GM12878 (cell line): ENCODE data around the gene JTB. TPM values are rescaled to one million over a fixed set of nuclear protein-coding genes. Genes with fewer than 3 reads are reported as not detected.

ENCODE experiments used
- CHD1 ChIP-seq: IDR thresholded peaks from 2 replicates; pipeline ENCODE4 v1.6.1; 2012; ENCODE audit warnings: low read depth, low read length, improper control_type of control experiment
- FOXM1 ChIP-seq: IDR thresholded peaks from 2 replicates; pipeline ENCODE4 v1.6.1; 2012; ENCODE audit warnings: low read depth, mild to moderate bottlenecking, inconsistent platforms, low read length, moderate library complexity
- KLF5 ChIP-seq: fragments of 450-650 bp; IDR thresholded peaks from 2 replicates; pipeline ENCODE4 v1.6.1; 2014; ENCODE audit warnings: mild to moderate bottlenecking; ENCODE audit not compliant: partially characterized antibody
- NFYB ChIP-seq: IDR thresholded peaks from 2 replicates; pipeline ENCODE4 v1.6.1; 2011; ENCODE audit warnings: low read depth, mild to moderate bottlenecking, low read length, improper control_type of control experiment, moderate library complexity; ENCODE audit not compliant: insufficient read depth
- PML ChIP-seq: IDR thresholded peaks from 2 replicates; pipeline ENCODE4 v1.6.1; 2012; ENCODE audit warnings: low read length, inconsistent platforms
- POLR2A ChIP-seq: IDR thresholded peaks from 2 replicates; pipeline ENCODE4 v1.6.1; 2011; ENCODE audit warnings: low read depth, mild to moderate bottlenecking, low read length
- RAD51 ChIP-seq: fragments of 450-650 bp; IDR thresholded peaks from 2 replicates; pipeline ENCODE4 v1.6.1; 2016; ENCODE audit warnings: moderate library complexity, mild to moderate bottlenecking, inconsistent platforms
- SIN3A ChIP-seq: IDR thresholded peaks from 2 replicates; pipeline ENCODE4 v1.6.1; 2012; ENCODE audit warnings: low read depth, low read length, improper control_type of control experiment
- STAT1 ChIP-seq: fragments of 450-650 bp; conservative IDR thresholded peaks from 2 replicates; pipeline ENCODE4 v1.6.1; 2014; ENCODE audit warnings: antibody characterized with exemption, mild to moderate bottlenecking
- SUPT20H ChIP-seq: IDR thresholded peaks from 2 replicates; pipeline ENCODE4 v1.6.1; 2011; ENCODE audit warnings: low read depth, mild to moderate bottlenecking, low read length, moderate library complexity, borderline replicate concordance; ENCODE audit not compliant: control insufficient read depth
- YBX1 ChIP-seq: fragments of 450-650 bp; IDR thresholded peaks from 2 replicates; pipeline ENCODE4 v1.6.1; 2016; ENCODE audit warnings: antibody characterized with exemption
- ZNF207 ChIP-seq: fragments of 450-650 bp; IDR thresholded peaks from 2 replicates; pipeline ENCODE4 v1.6.1; 2014; ENCODE audit warnings: antibody characterized with exemption, mild to moderate bottlenecking, borderline replicate concordance
- ZNF274 ChIP-seq: IDR thresholded peaks from one replicate; pipeline ENCODE4 v1.8.0; 2011; ENCODE audit not compliant: insufficient read length, insufficient read depth
- ZSCAN29 ChIP-seq: fragments of 450-650 bp; IDR thresholded peaks from 2 replicates; pipeline ENCODE4 v1.6.1; 2017; ENCODE audit warnings: mild to moderate bottlenecking, moderate library complexity
- polyA plus RNA-seq, 11 experiments: library from polyadenylated mRNA; depleted of rRNA in 4 of 11; unstranded in 6 of 11; stranded (reverse) in 5 of 11; fragments of >200 nt; fragmentation: Nextera tagmentation in 4 of 11; fragmentation: Illumina TruSeq in 1 of 11; extraction: Ambion mirVana in 4 of 11; extraction: Trizol in 1 of 11; gene quantifications; 1 replicate in 1 of 11; 2 replicates in 10 of 11; pipeline versions ENCODE4 v1.2.1 to v1.2.3, GENCODE V29; 2011 to 2016; ENCODE audit warnings: inconsistent platforms in 2 of 11, missing spikeins in 2 of 11, low read depth in 1 of 11
- total RNA-seq, 4 experiments: library from RNA; depleted of rRNA in 3 of 4; stranded (reverse); fragments of >200 nt in 3 of 4; fragmentation: Illumina TruSeq in 1 of 4; extraction: Trizol in 1 of 4; gene quantifications; 2 replicates each; pipeline versions ENCODE4 v1.2.1 to v1.2.3, GENCODE V29; 2013 to 2021
- TF ChIP-seq, protein P1 (sequence below): fragments of 450-650 bp; IDR thresholded peaks from 2 replicates; pipeline ENCODE4 v1.6.1; 2018; ENCODE audit warnings: mild to moderate bottlenecking, low read depth, moderate library complexity; ENCODE audit not compliant: partially characterized antibody
- TF ChIP-seq, protein P2 (sequence below): IDR thresholded peaks from 2 replicates; pipeline ENCODE4 v1.6.1; 2012; ENCODE audit warnings: low read depth, low read length, improper control_type of control experiment
- TF ChIP-seq, protein P3 (sequence below): fragments of 450-650 bp; IDR thresholded peaks from 2 replicates; pipeline ENCODE4 v1.6.1; 2017; ENCODE audit warnings: low read depth, mild to moderate bottlenecking, moderate library complexity
- TF ChIP-seq, protein P4 (sequence below): fragments of 450-650 bp; formaldehyde crosslinking; IDR thresholded peaks from 2 replicates; pipeline ENCODE4 v1.4.0; 2020; ENCODE audit warnings: mild to moderate bottlenecking, moderate library complexity
- TF ChIP-seq, protein P5 (sequence below): fragments of 450-650 bp; IDR thresholded peaks from 2 replicates; pipeline ENCODE4 v1.6.1; 2016; ENCODE audit warnings: mild to moderate bottlenecking

The JTB gene
- total and polyA plus RNA-seq, 10 of the 15 experiments (the other 5 are each of a cell fraction or from before 2014, with no cell fraction given), result 25.0 to 298 (median 155) TPM

DNA sequence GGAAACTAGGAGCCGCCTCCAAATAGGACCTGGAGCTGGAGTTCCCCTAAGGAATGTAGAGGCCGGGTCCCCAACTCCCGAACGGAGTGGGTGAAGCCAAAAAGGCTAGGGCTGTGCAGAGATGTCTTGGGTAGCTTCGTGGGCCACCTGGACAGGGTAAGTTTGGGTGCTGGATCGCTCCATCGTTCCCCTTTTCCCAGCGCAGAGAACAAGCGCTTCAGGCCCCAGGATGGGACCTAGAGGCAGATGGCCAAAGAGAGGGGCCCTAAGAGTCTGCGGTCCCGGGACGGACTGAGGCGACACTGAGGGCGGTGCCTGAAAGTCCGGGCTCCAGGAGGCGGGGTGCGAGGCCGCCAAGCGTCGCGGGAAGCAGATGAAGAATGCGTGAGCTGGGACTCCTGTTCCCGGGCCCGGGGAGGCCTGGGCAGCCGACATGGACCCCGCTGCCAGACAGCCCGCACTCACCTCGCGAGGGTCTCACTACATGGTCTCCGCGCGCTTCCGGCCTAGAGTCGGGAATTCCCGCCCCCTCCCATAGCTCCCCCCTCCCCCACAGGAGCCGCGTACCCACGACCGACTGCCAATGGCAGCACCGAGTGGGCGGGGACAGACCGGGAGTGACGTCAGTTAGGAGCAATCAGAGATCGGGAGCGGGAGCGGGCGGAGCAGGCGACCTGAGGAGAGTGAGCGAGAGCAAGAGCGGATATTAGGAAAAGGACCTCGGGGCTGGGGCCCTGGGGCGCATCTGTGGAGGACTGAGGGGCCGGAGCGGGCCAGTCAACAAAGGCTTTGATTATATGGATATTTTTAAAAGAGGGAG lies 14.2 kb downstream of the JTB start, which contains the start of gene SLC39A1 (continued):
- TF ChIP-seq, protein P1, sequence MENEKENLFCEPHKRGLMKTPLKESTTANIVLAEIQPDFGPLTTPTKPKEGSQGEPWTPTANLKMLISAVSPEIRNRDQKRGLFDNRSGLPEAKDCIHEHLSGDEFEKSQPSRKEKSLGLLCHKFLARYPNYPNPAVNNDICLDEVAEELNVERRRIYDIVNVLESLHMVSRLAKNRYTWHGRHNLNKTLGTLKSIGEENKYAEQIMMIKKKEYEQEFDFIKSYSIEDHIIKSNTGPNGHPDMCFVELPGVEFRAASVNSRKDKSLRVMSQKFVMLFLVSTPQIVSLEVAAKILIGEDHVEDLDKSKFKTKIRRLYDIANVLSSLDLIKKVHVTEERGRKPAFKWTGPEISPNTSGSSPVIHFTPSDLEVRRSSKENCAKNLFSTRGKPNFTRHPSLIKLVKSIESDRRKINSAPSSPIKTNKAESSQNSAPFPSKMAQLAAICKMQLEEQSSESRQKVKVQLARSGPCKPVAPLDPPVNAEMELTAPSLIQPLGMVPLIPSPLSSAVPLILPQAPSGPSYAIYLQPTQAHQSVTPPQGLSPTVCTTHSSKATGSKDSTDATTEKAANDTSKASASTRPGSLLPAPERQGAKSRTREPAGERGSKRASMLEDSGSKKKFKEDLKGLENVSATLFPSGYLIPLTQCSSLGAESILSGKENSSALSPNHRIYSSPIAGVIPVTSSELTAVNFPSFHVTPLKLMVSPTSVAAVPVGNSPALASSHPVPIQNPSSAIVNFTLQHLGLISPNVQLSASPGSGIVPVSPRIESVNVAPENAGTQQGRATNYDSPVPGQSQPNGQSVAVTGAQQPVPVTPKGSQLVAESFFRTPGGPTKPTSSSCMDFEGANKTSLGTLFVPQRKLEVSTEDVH, result no peak
- TF ChIP-seq NFYB (peak; percentile 90), SUPT20H (no peak), ZSCAN29 (no peak), FOXM1 (no peak), STAT1 (no peak), PML (no peak), RAD51 (no peak), ZNF274 (no peak), YBX1 (no peak), CHD1 (no peak), POLR2A (peak; percentile 90), ZNF207 (0 out of 2 replicates have a peak, but pooled peaks have one; percentile 40), KLF5 (no peak), SIN3A (0 out of 2 replicates have a peak, but pooled peaks have one; percentile 23)
- TF ChIP-seq, protein P2, sequence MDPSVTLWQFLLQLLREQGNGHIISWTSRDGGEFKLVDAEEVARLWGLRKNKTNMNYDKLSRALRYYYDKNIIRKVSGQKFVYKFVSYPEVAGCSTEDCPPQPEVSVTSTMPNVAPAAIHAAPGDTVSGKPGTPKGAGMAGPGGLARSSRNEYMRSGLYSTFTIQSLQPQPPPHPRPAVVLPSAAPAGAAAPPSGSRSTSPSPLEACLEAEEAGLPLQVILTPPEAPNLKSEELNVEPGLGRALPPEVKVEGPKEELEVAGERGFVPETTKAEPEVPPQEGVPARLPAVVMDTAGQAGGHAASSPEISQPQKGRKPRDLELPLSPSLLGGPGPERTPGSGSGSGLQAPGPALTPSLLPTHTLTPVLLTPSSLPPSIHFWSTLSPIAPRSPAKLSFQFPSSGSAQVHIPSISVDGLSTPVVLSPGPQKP, result peak; percentile 38; the same call in 1 of the 2 replicates
- TF ChIP-seq, protein P3, sequence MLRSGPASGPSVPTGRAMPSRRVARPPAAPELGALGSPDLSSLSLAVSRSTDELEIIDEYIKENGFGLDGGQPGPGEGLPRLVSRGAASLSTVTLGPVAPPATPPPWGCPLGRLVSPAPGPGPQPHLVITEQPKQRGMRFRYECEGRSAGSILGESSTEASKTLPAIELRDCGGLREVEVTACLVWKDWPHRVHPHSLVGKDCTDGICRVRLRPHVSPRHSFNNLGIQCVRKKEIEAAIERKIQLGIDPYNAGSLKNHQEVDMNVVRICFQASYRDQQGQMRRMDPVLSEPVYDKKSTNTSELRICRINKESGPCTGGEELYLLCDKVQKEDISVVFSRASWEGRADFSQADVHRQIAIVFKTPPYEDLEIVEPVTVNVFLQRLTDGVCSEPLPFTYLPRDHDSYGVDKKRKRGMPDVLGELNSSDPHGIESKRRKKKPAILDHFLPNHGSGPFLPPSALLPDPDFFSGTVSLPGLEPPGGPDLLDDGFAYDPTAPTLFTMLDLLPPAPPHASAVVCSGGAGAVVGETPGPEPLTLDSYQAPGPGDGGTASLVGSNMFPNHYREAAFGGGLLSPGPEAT, result peak; percentile 56
- TF ChIP-seq, protein P4, sequence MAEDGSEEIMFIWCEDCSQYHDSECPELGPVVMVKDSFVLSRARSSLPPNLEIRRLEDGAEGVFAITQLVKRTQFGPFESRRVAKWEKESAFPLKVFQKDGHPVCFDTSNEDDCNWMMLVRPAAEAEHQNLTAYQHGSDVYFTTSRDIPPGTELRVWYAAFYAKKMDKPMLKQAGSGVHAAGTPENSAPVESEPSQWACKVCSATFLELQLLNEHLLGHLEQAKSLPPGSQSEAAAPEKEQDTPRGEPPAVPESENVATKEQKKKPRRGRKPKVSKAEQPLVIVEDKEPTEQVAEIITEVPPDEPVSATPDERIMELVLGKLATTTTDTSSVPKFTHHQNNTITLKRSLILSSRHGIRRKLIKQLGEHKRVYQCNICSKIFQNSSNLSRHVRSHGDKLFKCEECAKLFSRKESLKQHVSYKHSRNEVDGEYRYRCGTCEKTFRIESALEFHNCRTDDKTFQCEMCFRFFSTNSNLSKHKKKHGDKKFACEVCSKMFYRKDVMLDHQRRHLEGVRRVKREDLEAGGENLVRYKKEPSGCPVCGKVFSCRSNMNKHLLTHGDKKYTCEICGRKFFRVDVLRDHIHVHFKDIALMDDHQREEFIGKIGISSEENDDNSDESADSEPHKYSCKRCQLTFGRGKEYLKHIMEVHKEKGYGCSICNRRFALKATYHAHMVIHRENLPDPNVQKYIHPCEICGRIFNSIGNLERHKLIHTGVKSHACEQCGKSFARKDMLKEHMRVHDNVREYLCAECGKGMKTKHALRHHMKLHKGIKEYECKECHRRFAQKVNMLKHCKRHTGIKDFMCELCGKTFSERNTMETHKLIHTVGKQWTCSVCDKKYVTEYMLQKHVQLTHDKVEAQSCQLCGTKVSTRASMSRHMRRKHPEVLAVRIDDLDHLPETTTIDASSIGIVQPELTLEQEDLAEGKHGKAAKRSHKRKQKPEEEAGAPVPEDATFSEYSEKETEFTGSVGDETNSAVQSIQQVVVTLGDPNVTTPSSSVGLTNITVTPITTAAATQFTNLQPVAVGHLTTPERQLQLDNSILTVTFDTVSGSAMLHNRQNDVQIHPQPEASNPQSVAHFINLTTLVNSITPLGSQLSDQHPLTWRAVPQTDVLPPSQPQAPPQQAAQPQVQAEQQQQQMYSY (CRISPR knock-in tag), result no peak
- TF ChIP-seq, protein P5, sequence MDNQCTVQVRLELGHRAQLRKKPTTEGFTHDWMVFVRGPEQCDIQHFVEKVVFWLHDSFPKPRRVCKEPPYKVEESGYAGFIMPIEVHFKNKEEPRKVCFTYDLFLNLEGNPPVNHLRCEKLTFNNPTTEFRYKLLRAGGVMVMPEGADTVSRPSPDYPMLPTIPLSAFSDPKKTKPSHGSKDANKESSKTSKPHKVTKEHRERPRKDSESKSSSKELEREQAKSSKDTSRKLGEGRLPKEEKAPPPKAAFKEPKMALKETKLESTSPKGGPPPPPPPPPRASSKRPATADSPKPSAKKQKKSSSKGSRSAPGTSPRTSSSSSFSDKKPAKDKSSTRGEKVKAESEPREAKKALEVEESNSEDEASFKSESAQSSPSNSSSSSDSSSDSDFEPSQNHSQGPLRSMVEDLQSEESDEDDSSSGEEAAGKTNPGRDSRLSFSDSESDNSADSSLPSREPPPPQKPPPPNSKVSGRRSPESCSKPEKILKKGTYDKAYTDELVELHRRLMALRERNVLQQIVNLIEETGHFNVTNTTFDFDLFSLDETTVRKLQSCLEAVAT, result no peak
